ENCODE measurements around the gene MCTP2. TPM values are rescaled to one million over a fixed set of nuclear protein-coding genes. Genes with fewer than 3 reads are reported as not detected.

Gene MCTP2
- total and polyA plus RNA-seq, 5 experiments from 2014 or later = 1.8 to 14.9 (median 5.6) TPM

- POLR2A ChIA-PET = no interaction called here
Measured at GRCh38 chr15:94400526-94401298, 169.4 kb downstream of the MCTP2 start.

GRCh38 chr15:94403331-94403730 is 172.0 kb downstream of the MCTP2 start:
- DNase-seq = no peak
- no peaks in the 10 kb centered on the region for H3K9me3 Mint-ChIP-seq
- no peaks in the 10 kb centered on the region for H3K4me1 Mint-ChIP-seq
- H3K4me3 Mint-ChIP-seq = no peak overlapping the region
- peaks cover 4 to 50% (median 38%) of the 10 kb centered on the region in 3 donors for H3K36me3 Mint-ChIP-seq
- POLR2A ChIA-PET = no interaction called here
- H3K27ac Mint-ChIP-seq = no peak overlapping the region
- ATAC-seq = no peak
- H3K27me3 Mint-ChIP-seq = no peaks in the 10 kb centered on the region

More at GRCh38 chr15:94400526-94401298, 169.4 kb downstream of the MCTP2 start:
- Mint-ChIP-seq H3K4me1 (no peaks in the 10 kb centered on the region), H3K36me3 (peaks cover 4 to 56% (median 39%) of the 10 kb centered on the region in 3 donors), H3K9me3 (no peaks in the 10 kb centered on the region), H3K4me3 (no peak overlapping the region), H3K27ac (no peak overlapping the region), H3K27me3 (no peaks in the 10 kb centered on the region)
- ATAC-seq (no peak), DNase-seq (no peak)

- peaks cover 4 to 52% (median 33%) of the 10 kb centered on the region in 3 donors for H3K36me3 Mint-ChIP-seq
Measured at GRCh38 chr15:94404733-94405283, 173.4 kb downstream of the MCTP2 start.

GRCh38 chr15:94411285-94411684 is 179.9 kb downstream of the MCTP2 start:
- Mint-ChIP-seq H3K27me3 (no peaks in the 10 kb centered on the region), H3K4me3 (no peak overlapping the region), H3K36me3 (peaks cover 0 to 32% (median 16%) of the 10 kb centered on the region in 3 donors), H3K4me1 (peaks cover 0 to 4% (median 0%) of the 10 kb centered on the region in 4 donors), H3K9me3 (no peaks in the 10 kb centered on the region), H3K27ac (no peak overlapping the region)
- ATAC-seq = no peak
- POLR2A ChIA-PET = no interaction called here
- DNase-seq = no peak

More at GRCh38 chr15:94404733-94405283, 173.4 kb downstream of the MCTP2 start:
- Mint-ChIP-seq H3K27ac (no peak overlapping the region), H3K4me1 (no peaks in the 10 kb centered on the region), H3K27me3 (no peaks in the 10 kb centered on the region), H3K9me3 (no peaks in the 10 kb centered on the region), H3K4me3 (no peak overlapping the region)
- ATAC-seq = no peak
- POLR2A ChIA-PET = no interaction called here
- no peak for DNase-seq

- DNase-seq = no peak
- Mint-ChIP-seq H3K27me3 (no peaks in the 10 kb centered on the region), H3K4me3 (no peak overlapping the region), H3K27ac (no peak overlapping the region), H3K4me1 (peaks cover 0 to 4% (median 0%) of the 10 kb centered on the region in 4 donors), H3K9me3 (no peaks in the 10 kb centered on the region), H3K36me3 (peaks cover 0 to 36% (median 21%) of the 10 kb centered on the region in 3 donors)
- POLR2A ChIA-PET = no interaction called here
- ATAC-seq = no peak
Measured at GRCh38 chr15:94411846-94412245, 180.5 kb downstream of the MCTP2 start.

- H3K27me3 Mint-ChIP-seq = no peaks in the 10 kb centered on the region
- DNase-seq = no peak
- POLR2A ChIA-PET = no interaction called here
- no peak overlapping the region for H3K4me3 Mint-ChIP-seq
- ATAC-seq = no peak
- H3K36me3 Mint-ChIP-seq = peaks cover 1 to 43% (median 30%) of the 10 kb centered on the region in 3 donors
- H3K27ac Mint-ChIP-seq = no peak overlapping the region
- H3K4me1 Mint-ChIP-seq = peaks cover 0 to 4% (median 0%) of the 10 kb centered on the region in 4 donors
- no peaks in the 10 kb centered on the region for H3K9me3 Mint-ChIP-seq
Measured at GRCh38 chr15:94412979-94413746, 181.8 kb downstream of the MCTP2 start.

GRCh38 chr15:94414916-94415315 is 183.6 kb downstream of the MCTP2 start:
- H3K36me3 Mint-ChIP-seq = peaks cover 4 to 37% (median 30%) of the 10 kb centered on the region in 3 donors
- H3K27ac Mint-ChIP-seq = peak overlapping the region in 1 of 10 donors; percentile 43
- H3K27me3 Mint-ChIP-seq = no peaks in the 10 kb centered on the region
- no peak overlapping the region for H3K4me3 Mint-ChIP-seq
- no peak for ATAC-seq
- peaks cover 0 to 4% (median 0%) of the 10 kb centered on the region in 4 donors for H3K4me1 Mint-ChIP-seq
- H3K9me3 Mint-ChIP-seq = no peaks in the 10 kb centered on the region
- POLR2A ChIA-PET = no interaction called here
- DNase-seq = no peak

GRCh38 chr15:94416267-94416666 is 184.9 kb downstream of the MCTP2 start:
- H3K4me1 Mint-ChIP-seq = peaks cover 0 to 4% (median 0%) of the 10 kb centered on the region in 4 donors
- H3K36me3 Mint-ChIP-seq = peaks cover 4 to 37% (median 34%) of the 10 kb centered on the region in 3 donors
- no peak overlapping the region for H3K27ac Mint-ChIP-seq
- no peaks in the 10 kb centered on the region for H3K27me3 Mint-ChIP-seq
- no peak for DNase-seq
- POLR2A ChIA-PET = no interaction called here
- no peak for ATAC-seq
- peaks cover 0 to 4% (median 0%) of the 10 kb centered on the region in 9 donors for H3K9me3 Mint-ChIP-seq
- H3K4me3 Mint-ChIP-seq = no peak overlapping the region

- DNase-seq = no peak
- Mint-ChIP-seq H3K27ac (no peak overlapping the region), H3K9me3 (peaks cover 0 to 4% (median 0%) of the 10 kb centered on the region in 9 donors), H3K27me3 (no peaks in the 10 kb centered on the region), H3K4me3 (no peak overlapping the region), H3K36me3 (peaks cover 7 to 41% (median 36%) of the 10 kb centered on the region in 3 donors), H3K4me1 (peaks cover 0 to 4% (median 0%) of the 10 kb centered on the region in 4 donors)
- POLR2A ChIA-PET = no interaction called here
- ATAC-seq = no peak
Measured at GRCh38 chr15:94416820-94417219, 185.5 kb downstream of the MCTP2 start.

GRCh38 chr15:94417501-94418293 is 186.3 kb downstream of the MCTP2 start:
- Mint-ChIP-seq H3K9me3 (peaks cover 0 to 4% (median 0%) of the 10 kb centered on the region in 9 donors), H3K36me3 (peaks cover 11 to 44% (median 39%) of the 10 kb centered on the region in 3 donors), H3K27me3 (no peaks in the 10 kb centered on the region), H3K4me1 (peaks cover 0 to 4% (median 0%) of the 10 kb centered on the region in 4 donors), H3K27ac (no peak overlapping the region), H3K4me3 (no peak overlapping the region)
- POLR2A ChIA-PET = no interaction called here
- DNase-seq = no peak
- no peak for ATAC-seq

GRCh38 chr15:94421706-94422105 is 190.3 kb downstream of the MCTP2 start:
- POLR2A ChIA-PET = no interaction called here
- no peak overlapping the region for H3K27ac Mint-ChIP-seq
- no peak overlapping the region for H3K4me3 Mint-ChIP-seq
- no peaks in the 10 kb centered on the region for H3K27me3 Mint-ChIP-seq
- no peak for DNase-seq
- H3K4me1 Mint-ChIP-seq = no peaks in the 10 kb centered on the region
- peaks cover 0 to 5% (median 0%) of the 10 kb centered on the region in 9 donors for H3K9me3 Mint-ChIP-seq
- no peak for ATAC-seq
- peaks cover 15 to 44% (median 24%) of the 10 kb centered on the region in 3 donors for H3K36me3 Mint-ChIP-seq

GRCh38 chr15:94432279-94432678 is 200.9 kb downstream of the MCTP2 start:
- no peak overlapping the region for H3K27ac Mint-ChIP-seq
- no peak for DNase-seq
- peaks cover 2 to 21% (median 6%) of the 10 kb centered on the region in 3 donors for H3K36me3 Mint-ChIP-seq
- H3K4me3 Mint-ChIP-seq = no peak overlapping the region
- POLR2A ChIA-PET = no interaction called here
- peaks cover 0 to 1% (median 0%) of the 10 kb centered on the region in 9 donors for H3K9me3 Mint-ChIP-seq
- H3K4me1 Mint-ChIP-seq = no peaks in the 10 kb centered on the region
- no peak for ATAC-seq
- no peaks in the 10 kb centered on the region for H3K27me3 Mint-ChIP-seq
